GM18858 (cell line): ENCODE data around the gene PMP22.
"Not testable (repeated sequence)": the region's sequence is repeated elsewhere in the genome, so short reads cannot be mapped to it uniquely, and the experiment has no call there.

Source experiments
- ATAC-seq: cut with Tn5 transposase; IDR thresholded peaks from one replicate; pipeline ENCODE4 v1.9.1; 2021; ENCODE audit not compliant: unreplicated experiment

Gene PMP22

GRCh38 chr17:15220785-15221184, 44.3 kb downstream of the PMP22 start:
- ATAC-seq: no peak

- no peak for ATAC-seq
These were observed 48.6 kb downstream of the PMP22 start for GRCh38 chr17:15216481-15216880.

GRCh38 chr17:15213381-15214087, 51.6 kb downstream of the PMP22 start:
- no peak for ATAC-seq

- no peak for ATAC-seq
These were observed 54.9 kb downstream of the PMP22 start for GRCh38 chr17:15210247-15210646.

- ATAC-seq: not testable (repeated sequence)
These were observed 62.1 kb downstream of the PMP22 start for GRCh38 chr17:15203062-15203461.

GRCh38 chr17:15200574-15200973, 64.6 kb downstream of the PMP22 start:
- not testable (repeated sequence) for ATAC-seq

GRCh38 chr17:15197229-15197628, 67.9 kb downstream of the PMP22 start:
- ATAC-seq: no peak

- ATAC-seq: no peak
These were observed 70.3 kb downstream of the PMP22 start for GRCh38 chr17:15194859-15195277.

- no peak for ATAC-seq
These were observed 79.5 kb downstream of the PMP22 start for GRCh38 chr17:15185625-15185991.

GRCh38 chr17:15184872-15185624, 80.1 kb downstream of the PMP22 start:
- no peak for ATAC-seq

GRCh38 chr17:15181816-15182215, 83.3 kb downstream of the PMP22 start:
- ATAC-seq: no peak

- no peak for ATAC-seq
These were observed 83.8 kb downstream of the PMP22 start for GRCh38 chr17:15181333-15181732.

- ATAC-seq: no peak
These were observed 85.0 kb downstream of the PMP22 start for GRCh38 chr17:15180121-15180561.
